ENCODE results near the gene SLC30A2.
"Not testable (repeated sequence)": the region's sequence is repeated elsewhere in the genome, so short reads cannot be mapped to it uniquely, and the experiment has no call there.

- not testable (repeated sequence) for TF ChIP-seq NFIC (IDR thresholded peaks at IDR 0.05; ENCODE audit: low read length); ZNF451 (CRISPR knock-in tag; IDR thresholded peaks at IDR 0.05); MXI1 (IDR thresholded peaks at IDR 0.05; ENCODE audit: borderline replicate concordance, low read depth, low read length); ATF1 (CRISPR knock-in tag; IDR thresholded peaks at IDR 0.05); REPIN1 (CRISPR knock-in tag; IDR thresholded peaks at IDR 0.05; ENCODE audit: borderline replicate concordance, low read depth); NCOR1 (IDR thresholded peaks at IDR 0.05; ENCODE audit: borderline replicate concordance, low read length); RAD21 (CRISPR knock-in tag; IDR thresholded peaks at IDR 0.05); PITX1 (CRISPR knock-in tag; IDR thresholded peaks at IDR 0.05); POLR2AphosphoS5 (IDR thresholded peaks at IDR 0.05; ENCODE audit: low read depth, low read length); CTCF (CRISPR knock-in tag; IDR thresholded peaks at IDR 0.05); MTA3 (CRISPR knock-in tag; IDR thresholded peaks at IDR 0.05); POLR2A (IDR thresholded peaks at IDR 0.05; ENCODE audit: insufficient read depth in 1 of 2, low read depth in 2 of 2, low read length in 2 of 2); REST (IDR thresholded peaks at IDR 0.05; ENCODE audit: borderline replicate concordance in 1 of 2, low read depth in 1 of 2, low read length in 2 of 2)
Observed at GRCh38 chr1:26093569-26093968, 47.7 kb upstream of the SLC30A2 start.
